ENCODE data around the gene CDH3. TPM values are rescaled to one million over a fixed set of nuclear protein-coding genes. Genes with fewer than 3 reads are reported as not detected.

Gene CDH3
- total and polyA plus RNA-seq, 2 of the 13 experiments (the other 11 are each of a cell fraction or from before 2014, with no cell fraction given): 0.11 TPM; not detected in 1

- TF ChIP-seq SKI (IDR thresholded peaks at IDR 0.05; ENCODE audit: partially characterized antibody) (no peak), ZBTB8A (CRISPR knock-in tag; IDR thresholded peaks at IDR 0.05; ENCODE audit: borderline replicate concordance, low read depth) (no peak), CC2D1A (CRISPR knock-in tag; IDR thresholded peaks at IDR 0.05) (no peak), EP300 (IDR thresholded peaks at IDR 0.05; ENCODE audit: low read depth in 2 of 2, low read length in 2 of 2) (no peak), EP300 (CRISPR knock-in tag; IDR thresholded peaks at IDR 0.05; ENCODE audit: borderline replicate concordance) (no peak), IRF9 (CRISPR knock-in tag; IDR thresholded peaks at IDR 0.05; ENCODE audit: borderline replicate concordance) (0 out of 2 replicates have a peak, but pooled peaks have one; percentile 29), NFKB2 (CRISPR knock-in tag; IDR thresholded peaks at IDR 0.05; ENCODE audit: borderline replicate concordance) (peak; percentile 69; the same call in 1 of the 2 replicates), ZNF101 (CRISPR knock-in tag; IDR thresholded peaks at IDR 0.05; ENCODE audit: borderline replicate concordance, low read depth) (no peak), ZNF768 (CRISPR knock-in tag; IDR thresholded peaks at IDR 0.05) (peak; percentile 28; the same call in 1 of the 2 replicates), STAG1 (CRISPR knock-in tag; IDR thresholded peaks at IDR 0.05) (peak; percentile 67), SMAD1 (CRISPR knock-in tag; IDR thresholded peaks at IDR 0.05; ENCODE audit: borderline replicate concordance, low read depth) (no peak), SPEN (CRISPR knock-in tag; IDR thresholded peaks at IDR 0.05; ENCODE audit: low read depth) (peak; percentile 54; the same call in 1 of the 2 replicates), ZNF550 (CRISPR knock-in tag; IDR thresholded peaks at IDR 0.05; ENCODE audit: borderline replicate concordance) (no peak), NAIF1 (CRISPR knock-in tag; IDR thresholded peaks at IDR 0.05; ENCODE audit: borderline replicate concordance) (no peak), MIXL1 (CRISPR knock-in tag; IDR thresholded peaks at IDR 0.05) (0 out of 2 replicates have a peak, but pooled peaks have one; percentile 13)
- TF ChIP-seq, protein P1, sequence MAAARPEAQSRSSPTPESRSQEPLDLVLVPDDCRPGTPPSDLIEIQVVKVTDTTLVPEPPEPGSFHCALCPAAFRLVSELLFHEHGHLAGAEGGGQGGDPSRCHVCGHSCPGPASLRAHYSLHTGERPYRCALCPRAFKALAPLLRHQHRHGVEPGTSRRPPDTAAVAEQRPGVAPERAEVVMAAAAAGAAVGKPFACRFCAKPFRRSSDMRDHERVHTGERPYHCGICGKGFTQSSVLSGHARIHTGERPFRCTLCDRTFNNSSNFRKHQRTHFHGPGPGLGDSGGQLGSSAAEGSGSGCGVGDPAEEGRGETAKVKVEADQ (CRISPR knock-in tag; IDR thresholded peaks at IDR 0.05; ENCODE audit: borderline replicate concordance): 0 out of 2 replicates have a peak, but pooled peaks have one; percentile 74
- TF ChIP-seq, protein P2, sequence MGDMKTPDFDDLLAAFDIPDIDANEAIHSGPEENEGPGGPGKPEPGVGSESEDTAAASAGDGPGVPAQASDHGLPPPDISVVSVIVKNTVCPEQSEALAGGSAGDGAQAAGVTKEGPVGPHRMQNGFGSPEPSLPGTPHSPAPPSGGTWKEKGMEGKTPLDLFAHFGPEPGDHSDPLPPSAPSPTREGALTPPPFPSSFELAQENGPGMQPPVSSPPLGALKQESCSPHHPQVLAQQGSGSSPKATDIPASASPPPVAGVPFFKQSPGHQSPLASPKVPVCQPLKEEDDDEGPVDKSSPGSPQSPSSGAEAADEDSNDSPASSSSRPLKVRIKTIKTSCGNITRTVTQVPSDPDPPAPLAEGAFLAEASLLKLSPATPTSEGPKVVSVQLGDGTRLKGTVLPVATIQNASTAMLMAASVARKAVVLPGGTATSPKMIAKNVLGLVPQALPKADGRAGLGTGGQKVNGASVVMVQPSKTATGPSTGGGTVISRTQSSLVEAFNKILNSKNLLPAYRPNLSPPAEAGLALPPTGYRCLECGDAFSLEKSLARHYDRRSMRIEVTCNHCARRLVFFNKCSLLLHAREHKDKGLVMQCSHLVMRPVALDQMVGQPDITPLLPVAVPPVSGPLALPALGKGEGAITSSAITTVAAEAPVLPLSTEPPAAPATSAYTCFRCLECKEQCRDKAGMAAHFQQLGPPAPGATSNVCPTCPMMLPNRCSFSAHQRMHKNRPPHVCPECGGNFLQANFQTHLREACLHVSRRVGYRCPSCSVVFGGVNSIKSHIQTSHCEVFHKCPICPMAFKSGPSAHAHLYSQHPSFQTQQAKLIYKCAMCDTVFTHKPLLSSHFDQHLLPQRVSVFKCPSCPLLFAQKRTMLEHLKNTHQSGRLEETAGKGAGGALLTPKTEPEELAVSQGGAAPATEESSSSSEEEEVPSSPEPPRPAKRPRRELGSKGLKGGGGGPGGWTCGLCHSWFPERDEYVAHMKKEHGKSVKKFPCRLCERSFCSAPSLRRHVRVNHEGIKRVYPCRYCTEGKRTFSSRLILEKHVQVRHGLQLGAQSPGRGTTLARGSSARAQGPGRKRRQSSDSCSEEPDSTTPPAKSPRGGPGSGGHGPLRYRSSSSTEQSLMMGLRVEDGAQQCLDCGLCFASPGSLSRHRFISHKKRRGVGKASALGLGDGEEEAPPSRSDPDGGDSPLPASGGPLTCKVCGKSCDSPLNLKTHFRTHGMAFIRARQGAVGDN (CRISPR knock-in tag; IDR thresholded peaks at IDR 0.05): peak; percentile 89
- TF ChIP-seq, protein P3, sequence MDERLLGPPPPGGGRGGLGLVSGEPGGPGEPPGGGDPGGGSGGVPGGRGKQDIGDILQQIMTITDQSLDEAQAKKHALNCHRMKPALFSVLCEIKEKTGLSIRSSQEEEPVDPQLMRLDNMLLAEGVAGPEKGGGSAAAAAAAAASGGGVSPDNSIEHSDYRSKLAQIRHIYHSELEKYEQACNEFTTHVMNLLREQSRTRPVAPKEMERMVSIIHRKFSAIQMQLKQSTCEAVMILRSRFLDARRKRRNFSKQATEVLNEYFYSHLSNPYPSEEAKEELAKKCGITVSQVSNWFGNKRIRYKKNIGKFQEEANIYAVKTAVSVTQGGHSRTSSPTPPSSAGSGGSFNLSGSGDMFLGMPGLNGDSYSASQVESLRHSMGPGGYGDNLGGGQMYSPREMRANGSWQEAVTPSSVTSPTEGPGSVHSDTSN (CRISPR knock-in tag; IDR thresholded peaks at IDR 0.05): no peak
- TF ChIP-seq, protein P4, sequence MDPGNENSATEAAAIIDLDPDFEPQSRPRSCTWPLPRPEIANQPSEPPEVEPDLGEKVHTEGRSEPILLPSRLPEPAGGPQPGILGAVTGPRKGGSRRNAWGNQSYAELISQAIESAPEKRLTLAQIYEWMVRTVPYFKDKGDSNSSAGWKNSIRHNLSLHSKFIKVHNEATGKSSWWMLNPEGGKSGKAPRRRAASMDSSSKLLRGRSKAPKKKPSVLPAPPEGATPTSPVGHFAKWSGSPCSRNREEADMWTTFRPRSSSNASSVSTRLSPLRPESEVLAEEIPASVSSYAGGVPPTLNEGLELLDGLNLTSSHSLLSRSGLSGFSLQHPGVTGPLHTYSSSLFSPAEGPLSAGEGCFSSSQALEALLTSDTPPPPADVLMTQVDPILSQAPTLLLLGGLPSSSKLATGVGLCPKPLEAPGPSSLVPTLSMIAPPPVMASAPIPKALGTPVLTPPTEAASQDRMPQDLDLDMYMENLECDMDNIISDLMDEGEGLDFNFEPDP (CRISPR knock-in tag; conservative IDR thresholded peaks at IDR 0.05): 0 out of 2 replicates have a peak, but pooled peaks have one; percentile 81
These were observed 92.9 kb downstream of the CDH3 start (continued) for GRCh38 chr16:68737730-68738629.
